K562 (cell line): Measurements from ENCODE around the gene PTPRG. TPM values are rescaled to one million over a fixed set of nuclear protein-coding genes. Genes with fewer than 3 reads are reported as not detected.

Experiments used
- ATAC-seq: fragments of 200-7000 bp; cut with Tn5 transposase; 3 replicates; pipeline ENCODE4 v1.9.1; 2020; ENCODE audit warnings: moderate library complexity
- BruUV-seq: library from RNA; stranded (reverse); fragments of 400-500 nt; replicated peaks from 2 replicates; lab custom pipeline; 2021; lab: Mats Ljungman, UMichigan
- CTCF ChIA-PET: fragments of 300-600 bp; formaldehyde crosslinking; extraction: SDS; loops from one replicate; lab custom pipeline; 2021; ENCODE audit warnings: low intra/inter-chr PET ratio; lab: Yijun Ruan, JAX
- POLR2A ChIA-PET: fragments of 300-600, 350-650 bp; sonication (Branson Sonifier 250); formaldehyde crosslinking; extraction: SDS; loops from one replicate; lab custom pipeline; 2021; ENCODE audit warnings: antibody characterized with exemption, inconsistent platforms; lab: Yijun Ruan, JAX
- DNase-seq, 4 experiments: peaks; one replicate each; pipeline versions ENCODE4 v3.0.0 to v3.0.0-alpha.2; 2011 to 2018; ENCODE audit warnings: low spot score in 3 of 4, mixed read lengths in 3 of 4; ENCODE audit errors: extremely low read depth in 1 of 4
- FAIRE-seq: peaks from 2 replicates; lab custom pipeline; 2011; peaks lifted over from hg19 to GRCh38; lab: Jason Lieb, UNC
- H2AFZ ChIP-seq: 2 replicates; pipeline ENCODE4 v1.6.0; 2011; ENCODE audit warnings: low read depth, low read length, control low read depth, inconsistent platforms
- H3K27ac ChIP-seq: fragments of 200-600 bp; 3 replicates; pipeline ENCODE4 v1.8.0; 2011; ENCODE audit warnings: low read depth, mild to moderate bottlenecking, control low read depth, inconsistent platforms, low read length, moderate library complexity, mixed read lengths; ENCODE audit errors: extremely low read depth
- H3K27me3 ChIP-seq, 2 experiments: fragments of 300-600 bp in 1 of 2; 2 replicates in 1 of 2; 3 replicates in 1 of 2; pipeline versions ENCODE4 v1.6.0 to v1.8.0; 2011; ENCODE audit warnings: inconsistent platforms in 2 of 2, low read length in 2 of 2, mild to moderate bottlenecking in 1 of 2, mixed read lengths in 1 of 2, moderate library complexity in 1 of 2; ENCODE audit not compliant: control insufficient read depth in 2 of 2, insufficient read depth in 2 of 2
- H3K36me3 ChIP-seq: fragments of 300-600 bp; 3 replicates; pipeline ENCODE4 v1.8.0; 2011; ENCODE audit warnings: mild to moderate bottlenecking, low read length, inconsistent platforms; ENCODE audit not compliant: control insufficient read depth, insufficient read depth
- H3K4me1 ChIP-seq, 2 experiments: fragments of 200-600 bp in 1 of 2; replicated peaks in 1 of 2; 2 replicates in 1 of 2; 3 replicates in 1 of 2; pipeline versions ENCODE4 v1.5.1 to v1.8.0; 2011; ENCODE audit warnings: inconsistent platforms in 2 of 2, low read length in 2 of 2, mild to moderate bottlenecking in 1 of 2, mixed read lengths in 1 of 2, moderate library complexity in 1 of 2; ENCODE audit not compliant: control insufficient read depth in 2 of 2, insufficient read depth in 2 of 2
- H3K4me2 ChIP-seq: 2 replicates; pipeline ENCODE4 v1.6.1; 2011; ENCODE audit warnings: low read length, control low read depth, inconsistent platforms, mixed read lengths; ENCODE audit not compliant: insufficient read depth
- H3K4me3 ChIP-seq: fragments of 200-600 bp; sonication (generic), shearing (Covaris generic); 2 replicates; pipeline ENCODE4 v1.5.1; 2016; ENCODE audit warnings: control low read depth, inconsistent platforms
- H3K79me2 ChIP-seq: fragments of 200-600 bp; 3 replicates; pipeline ENCODE4 v1.8.0; 2011; ENCODE audit warnings: low read length, inconsistent platforms; ENCODE audit not compliant: control insufficient read depth, insufficient read depth
- H3K9ac ChIP-seq, 2 experiments: 2 replicates each; pipeline versions ENCODE4 v1.6.0 to v1.6.1; 2011; ENCODE audit warnings: low read depth in 2 of 2, low read length in 2 of 2, control low read depth in 1 of 2, inconsistent platforms in 1 of 2, mild to moderate bottlenecking in 1 of 2, mixed read lengths in 1 of 2; ENCODE audit not compliant: insufficient read depth in 1 of 2
- H3K9me1 ChIP-seq: one replicate; pipeline ENCODE4 v1.6.0; 2011; ENCODE audit warnings: inconsistent platforms, mild to moderate bottlenecking, low read length, moderate library complexity; ENCODE audit not compliant: control insufficient read depth, insufficient read depth
- H3K9me3 ChIP-seq: replicated peaks from 2 replicates; pipeline ENCODE4 v1.5.1; 2011; ENCODE audit warnings: low read depth, low read length, inconsistent platforms; ENCODE audit not compliant: control insufficient read depth, insufficient read depth
- H4K20me1 ChIP-seq: replicated peaks from 2 replicates; pipeline ENCODE4 v1.6.1; 2011; ENCODE audit warnings: low read length, inconsistent platforms, mixed read lengths; ENCODE audit not compliant: control insufficient read depth, insufficient read depth
- BHLHE40 ChIP-seq: IDR thresholded peaks from 2 replicates; pipeline ENCODE4 v1.6.1; 2011; ENCODE audit warnings: low read length, improper control_type of control experiment
- FOXK1 ChIP-seq: sonication (generic); formaldehyde crosslinking; IDR thresholded peaks from 2 replicates; pipeline ENCODE4 v1.8.0; 2022; ENCODE audit warnings: missing genetic modification reagents, mild to moderate bottlenecking, borderline replicate concordance
- GTF2A2 ChIP-seq: IDR thresholded peaks from 2 replicates; pipeline ENCODE4 v1.6.1; 2016; ENCODE audit warnings: mild to moderate bottlenecking, missing genetic modification characterization, missing compliant biosample characterization
- HDAC6 ChIP-seq: IDR thresholded peaks from 2 replicates; pipeline ENCODE4 v1.6.1; 2012; ENCODE audit warnings: low read depth, mild to moderate bottlenecking, control low read depth, inconsistent platforms, low read length, moderate library complexity
- MYBL2 ChIP-seq, 2 experiments: fragments of 450-650 bp in 1 of 2; sonication (generic) in 1 of 2; formaldehyde crosslinking in 1 of 2; IDR thresholded peaks; 2 replicates each; pipeline versions ENCODE4 v1.6.1 to v1.8.1; 2017 to 2022; ENCODE audit warnings: borderline replicate concordance in 1 of 2, inconsistent platforms in 1 of 2, low read depth in 1 of 2, mild to moderate bottlenecking in 1 of 2, missing genetic modification reagents in 1 of 2, moderate library complexity in 1 of 2
- PML ChIP-seq: IDR thresholded peaks from 2 replicates; pipeline ENCODE4 v1.6.1; 2012; ENCODE audit warnings: low read length, inconsistent platforms
- ZNF146 ChIP-seq: IDR thresholded peaks from one replicate; pipeline ENCODE4 v1.6.1; 2018; ENCODE audit warnings: missing compliant biosample characterization; ENCODE audit not compliant: unreplicated experiment
- ZNF165 ChIP-seq: fragments of 250-450 bp; sonication (Bioruptor Pico); IDR thresholded peaks from 2 replicates; pipeline ENCODE4 v1.4.0; 2020; ENCODE audit warnings: borderline replicate concordance
- ZNF584 ChIP-seq: fragments of 200-800 bp; sonication (Bioruptor generic); IDR thresholded peaks from 2 replicates; pipeline ENCODE4 v1.6.1; 2016; ENCODE audit warnings: low read depth, mild to moderate bottlenecking, missing genetic modification characterization, missing compliant biosample characterization
- WGBS: fragments of 100-300 bp; shearing (Covaris generic); methylation state at CpG from one replicate; pipeline ENCODE4 v1.1.6; 2016; ENCODE audit warnings: low coverage, mixed read lengths; ENCODE audit not compliant: insufficient coverage; ENCODE audit errors: missing lambda C conversion rate; 5-methylcytosine and 5-hydroxymethylcytosine counted together
- in situ Hi-C: fragments of 300-500 bp; cut with MboI; formaldehyde crosslinking; loops from 4 replicates; pipeline ENCODE4 v1.15.0; 2018; ENCODE audit warnings: inconsistent platforms, mixed read lengths
- intact Hi-C: fragments of 100-400 bp; cut with micrococcal nuclease; formaldehyde crosslinking; loops from 2 replicates; pipeline ENCODE4 v1.14.2; 2022
- polyA plus RNA-seq, 8 experiments: library from polyadenylated mRNA; depleted of rRNA in 4 of 8; stranded (reverse) in 5 of 8; unstranded in 3 of 8; fragments of >200 nt; fragmentation: Nextera tagmentation in 2 of 8; fragmentation: Illumina TruSeq in 1 of 8; extraction: Ambion mirVana in 2 of 8; extraction: Trizol in 1 of 8; gene quantifications; 2 replicates each; pipeline versions ENCODE4 v1.2.1 to v1.2.3, GENCODE V29; 2011 to 2014; ENCODE audit warnings: inconsistent platforms in 1 of 8, missing spikeins in 1 of 8
- total RNA-seq, 7 experiments: library from RNA; depleted of rRNA in 6 of 7; stranded (reverse); fragments of >200 nt in 6 of 7; fragmentation: Illumina TruSeq in 2 of 7; extraction: Trizol in 2 of 7; gene quantifications; 2 replicates each; pipeline versions ENCODE4 v1.2.1 to v1.2.3, GENCODE V29; 2011 to 2021; ENCODE audit warnings: low replicate concordance in 1 of 7
- TF ChIP-seq, protein P1 (sequence below): IDR thresholded peaks from 2 replicates; pipeline ENCODE4 v1.6.1; 2012; ENCODE audit warnings: low read depth, low read length, improper control_type of control experiment, borderline replicate concordance

The PTPRG gene
- total and polyA plus RNA-seq, 9 of the 15 experiments (the other 6 are each of a cell fraction or from before 2014, with no cell fraction given), result 0.16 TPM; not detected in 8

GRCh38 chr3:61610316-61610715 is 48.9 kb downstream of the PTPRG start:
- ChIA-PET CTCF (no interaction called here), POLR2A (no interaction called here)
- no peak for FAIRE-seq

More at GRCh38 chr3:61610316-61610715, 48.9 kb downstream of the PTPRG start:
- no peaks in the 10 kb centered on the region for H3K4me1 ChIP-seq
- TF ChIP-seq MYBL2 (IDR thresholded peaks at IDR 0.05; ENCODE audit: low read depth) (no peak), MYBL2 (CRISPR knock-in tag; IDR thresholded peaks at IDR 0.05; ENCODE audit: borderline replicate concordance) (no peak), FOXK1 (CRISPR knock-in tag) (no peak), GTF2A2 (tag) (no peak), ZNF165 (CRISPR knock-in tag) (no peak), HDAC6 (no peak), ZNF146 (no peak), BHLHE40 (no peak), PML (no peak), ZNF584 (CRISPR knock-in tag) (no peak)
- TF ChIP-seq, protein P1, sequence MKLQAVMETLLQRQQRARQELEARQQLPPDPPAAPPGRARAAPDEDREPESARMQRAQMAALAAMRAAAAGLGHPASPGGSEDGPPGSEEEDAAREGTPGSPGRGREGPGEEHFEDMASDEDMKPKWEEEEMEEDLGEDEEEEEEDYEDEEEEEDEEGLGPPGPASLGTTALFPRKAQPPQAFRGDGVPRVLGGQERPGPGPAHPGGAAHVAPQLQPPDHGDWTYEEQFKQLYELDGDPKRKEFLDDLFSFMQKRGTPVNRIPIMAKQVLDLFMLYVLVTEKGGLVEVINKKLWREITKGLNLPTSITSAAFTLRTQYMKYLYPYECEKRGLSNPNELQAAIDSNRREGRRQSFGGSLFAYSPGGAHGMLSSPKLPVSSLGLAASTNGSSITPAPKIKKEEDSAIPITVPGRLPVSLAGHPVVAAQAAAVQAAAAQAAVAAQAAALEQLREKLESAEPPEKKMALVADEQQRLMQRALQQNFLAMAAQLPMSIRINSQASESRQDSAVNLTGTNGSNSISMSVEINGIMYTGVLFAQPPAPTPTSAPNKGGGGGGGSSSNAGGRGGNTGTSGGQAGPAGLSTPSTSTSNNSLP, result no peak
- no peak for DNase-seq
- H3K9me1 ChIP-seq, result no peaks in the 10 kb centered on the region
- no peak overlapping the region for H3K4me3 ChIP-seq
- no peaks in the 10 kb centered on the region for H3K36me3 ChIP-seq
- no TSS peak for BruUV-seq
- no peaks in the 10 kb centered on the region for H4K20me1 ChIP-seq
- no peak for ATAC-seq
- intact Hi-C loops (no loop called here), in situ Hi-C loops (no loop called here)
- no peak overlapping the region for H3K4me2 ChIP-seq
- H3K9ac ChIP-seq, result no peak overlapping the region
- H2AFZ ChIP-seq, result no peak overlapping the region
- H3K27me3 ChIP-seq, result no peaks in the 10 kb centered on the region
- no peaks in the 10 kb centered on the region for H3K9me3 ChIP-seq
- 4% methylated on average over 3 of the region's 3 CpGs for WGBS
- H3K79me2 ChIP-seq, result no peaks in the 10 kb centered on the region
- no peak overlapping the region for H3K27ac ChIP-seq
